ENCODE data around the gene EYA4.

DNA sequence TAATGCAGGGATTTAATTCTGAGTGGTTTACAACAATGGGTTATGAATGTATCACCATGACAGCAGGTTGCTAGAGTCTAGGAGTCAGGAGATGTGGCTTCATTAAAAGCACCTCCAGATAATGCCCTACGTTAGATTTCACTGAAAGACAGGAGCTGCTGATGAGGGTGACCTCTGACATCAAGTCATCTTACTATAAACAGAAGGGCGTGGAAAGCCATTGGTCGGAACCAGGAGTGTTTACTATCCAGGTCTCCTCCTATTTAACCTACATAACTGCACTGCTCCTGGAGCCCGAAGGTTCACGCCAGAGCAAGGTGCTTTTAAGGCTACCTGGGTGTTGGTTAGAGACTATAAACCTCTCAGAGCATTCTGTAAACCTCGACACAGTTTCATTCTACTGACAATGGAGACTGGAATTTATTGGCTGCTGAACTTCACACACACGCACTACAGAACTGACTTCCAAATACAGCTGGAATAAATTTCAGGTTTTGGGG, 128.7 kb downstream of the EYA4 start:
- TF ChIP-seq, protein P1, sequence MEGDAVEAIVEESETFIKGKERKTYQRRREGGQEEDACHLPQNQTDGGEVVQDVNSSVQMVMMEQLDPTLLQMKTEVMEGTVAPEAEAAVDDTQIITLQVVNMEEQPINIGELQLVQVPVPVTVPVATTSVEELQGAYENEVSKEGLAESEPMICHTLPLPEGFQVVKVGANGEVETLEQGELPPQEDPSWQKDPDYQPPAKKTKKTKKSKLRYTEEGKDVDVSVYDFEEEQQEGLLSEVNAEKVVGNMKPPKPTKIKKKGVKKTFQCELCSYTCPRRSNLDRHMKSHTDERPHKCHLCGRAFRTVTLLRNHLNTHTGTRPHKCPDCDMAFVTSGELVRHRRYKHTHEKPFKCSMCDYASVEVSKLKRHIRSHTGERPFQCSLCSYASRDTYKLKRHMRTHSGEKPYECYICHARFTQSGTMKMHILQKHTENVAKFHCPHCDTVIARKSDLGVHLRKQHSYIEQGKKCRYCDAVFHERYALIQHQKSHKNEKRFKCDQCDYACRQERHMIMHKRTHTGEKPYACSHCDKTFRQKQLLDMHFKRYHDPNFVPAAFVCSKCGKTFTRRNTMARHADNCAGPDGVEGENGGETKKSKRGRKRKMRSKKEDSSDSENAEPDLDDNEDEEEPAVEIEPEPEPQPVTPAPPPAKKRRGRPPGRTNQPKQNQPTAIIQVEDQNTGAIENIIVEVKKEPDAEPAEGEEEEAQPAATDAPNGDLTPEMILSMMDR (conservative IDR thresholded peaks at IDR 0.05; ENCODE audit: low read length): no peak
- TF ChIP-seq EZH2phosphoT487 (IDR thresholded peaks at IDR 0.05; ENCODE audit: borderline replicate concordance): no peak
